ENCODE data around the gene EEIG1.

DNA sequence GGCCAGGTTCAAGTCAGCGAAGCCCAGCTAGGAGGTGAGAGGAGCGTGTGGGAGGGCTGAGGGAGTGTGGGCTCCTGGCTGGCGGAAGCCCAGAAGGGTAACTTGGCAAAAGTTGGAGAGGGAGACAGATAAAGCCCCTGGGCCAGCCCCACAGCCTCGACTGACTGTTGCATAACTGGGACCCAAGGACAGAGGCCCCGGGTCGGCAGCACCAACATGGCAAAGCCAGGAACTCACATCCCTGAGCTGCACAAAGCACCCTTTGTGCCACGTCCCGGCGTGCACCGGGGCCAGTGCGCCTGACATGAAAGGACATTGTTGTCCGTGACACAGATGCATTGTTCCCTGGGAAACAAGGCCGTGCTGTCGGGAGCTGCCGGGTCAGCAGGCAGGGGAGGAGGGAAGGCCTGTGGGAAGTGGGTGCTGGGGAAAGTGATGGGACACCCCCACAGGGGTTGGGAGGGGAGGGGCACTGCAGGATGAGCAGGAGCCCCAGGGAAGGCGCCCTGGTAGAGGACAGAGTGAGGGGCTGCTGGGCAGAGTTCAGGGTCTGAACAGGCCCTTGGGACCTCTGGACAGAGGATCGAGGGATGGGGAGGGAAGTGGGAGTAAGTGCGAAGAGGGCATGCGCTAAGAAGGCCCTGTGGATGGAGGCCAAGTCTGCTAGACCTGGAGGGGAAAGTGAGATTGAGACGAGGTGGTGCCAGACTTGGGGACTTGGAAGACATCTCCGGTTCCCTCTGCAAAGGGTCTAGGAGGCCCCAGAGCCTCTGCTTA lies 30.1 kb downstream of the EEIG1 start:
- TF ChIP-seq, protein P1, sequence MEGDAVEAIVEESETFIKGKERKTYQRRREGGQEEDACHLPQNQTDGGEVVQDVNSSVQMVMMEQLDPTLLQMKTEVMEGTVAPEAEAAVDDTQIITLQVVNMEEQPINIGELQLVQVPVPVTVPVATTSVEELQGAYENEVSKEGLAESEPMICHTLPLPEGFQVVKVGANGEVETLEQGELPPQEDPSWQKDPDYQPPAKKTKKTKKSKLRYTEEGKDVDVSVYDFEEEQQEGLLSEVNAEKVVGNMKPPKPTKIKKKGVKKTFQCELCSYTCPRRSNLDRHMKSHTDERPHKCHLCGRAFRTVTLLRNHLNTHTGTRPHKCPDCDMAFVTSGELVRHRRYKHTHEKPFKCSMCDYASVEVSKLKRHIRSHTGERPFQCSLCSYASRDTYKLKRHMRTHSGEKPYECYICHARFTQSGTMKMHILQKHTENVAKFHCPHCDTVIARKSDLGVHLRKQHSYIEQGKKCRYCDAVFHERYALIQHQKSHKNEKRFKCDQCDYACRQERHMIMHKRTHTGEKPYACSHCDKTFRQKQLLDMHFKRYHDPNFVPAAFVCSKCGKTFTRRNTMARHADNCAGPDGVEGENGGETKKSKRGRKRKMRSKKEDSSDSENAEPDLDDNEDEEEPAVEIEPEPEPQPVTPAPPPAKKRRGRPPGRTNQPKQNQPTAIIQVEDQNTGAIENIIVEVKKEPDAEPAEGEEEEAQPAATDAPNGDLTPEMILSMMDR (IDR thresholded peaks at IDR 0.05; ENCODE audit: insufficient read depth, low read length): no peak
- TF ChIP-seq POLR2AphosphoS5 (IDR thresholded peaks at IDR 0.05; ENCODE audit: low read depth): no peak

All from HL-60 (cell line).